ENCODE measurements around the gene CAMSAP1. TPM values are rescaled to one million over a fixed set of nuclear protein-coding genes. Genes with fewer than 3 reads are reported as not detected.

Gene CAMSAP1
- polyA plus RNA-seq, 1 donor from 2014 or later, result 58.5 TPM

- no peak overlapping the region for H3K27ac ChIP-seq (ENCODE audit: low read length)
- peaks cover 53% of the 10 kb centered on the region for H4K20me1 ChIP-seq (ENCODE audit: insufficient read depth)
These were observed 27.7 kb downstream of the CAMSAP1 start for GRCh38 chr9:135879619-135880018.

GRCh38 chr9:135879237-135879601 lies 28.1 kb downstream of the CAMSAP1 start:
- peaks cover 87% of the 10 kb centered on the region for H3K79me2 ChIP-seq (replicated peaks; ENCODE audit: insufficient read depth, low read length)
- H3F3A ChIP-seq (ENCODE audit: insufficient read depth, low read length, poor library complexity, severe bottlenecking), result no peaks in the 10 kb centered on the region
- no peaks in the 10 kb centered on the region for H3K9me3 ChIP-seq (ENCODE audit: low read length)
- no peak overlapping the region for H3K4me3 ChIP-seq (ENCODE audit: low read length)
- no peak overlapping the region for H2AFZ ChIP-seq (ENCODE audit: low read depth, low read length)
- peaks cover 5% of the 10 kb centered on the region for H3K36me3 ChIP-seq (ENCODE audit: insufficient read depth, low read length)
- no peak for TF ChIP-seq RAD21 (conservative IDR thresholded peaks at IDR 0.05)
- no peak for TF ChIP-seq EZH2 (IDR thresholded peaks at IDR 0.05; ENCODE audit: borderline replicate concordance, insufficient read depth, low read length, poor library complexity, severe bottlenecking)
- TF ChIP-seq SMC3 (conservative IDR thresholded peaks at IDR 0.05; ENCODE audit: poor library complexity), result no peak
- no peak for TF ChIP-seq REST (IDR thresholded peaks at IDR 0.05; ENCODE audit: borderline replicate concordance)
- no peak for TF ChIP-seq CTCF (IDR thresholded peaks at IDR 0.05; ENCODE audit: poor library complexity, severe bottlenecking)
- no peak for TF ChIP-seq POLR2AphosphoS5 (IDR thresholded peaks at IDR 0.05)
- TF ChIP-seq EP300 (conservative IDR thresholded peaks at IDR 0.05; ENCODE audit: poor library complexity, severe bottlenecking), result no peak
- TF ChIP-seq MXI1 (conservative IDR thresholded peaks at IDR 0.05; ENCODE audit: poor library complexity, severe bottlenecking), result no peak
- no peak for TF ChIP-seq TAF1 (IDR thresholded peaks at IDR 0.05; ENCODE audit: low read depth)
- no peaks in the 10 kb centered on the region for H3K27me3 ChIP-seq (ENCODE audit: insufficient read depth, low read depth, low read length)
- no peak overlapping the region for H3K27ac ChIP-seq (ENCODE audit: low read length)
- peaks cover 49% of the 10 kb centered on the region for H4K20me1 ChIP-seq (ENCODE audit: insufficient read depth)
- H3K4me2 ChIP-seq (ENCODE audit: low read length), result no peak overlapping the region
- H3K9ac ChIP-seq (ENCODE audit: low read length), result no peak overlapping the region
- H3K9me2 ChIP-seq (ENCODE audit: insufficient read depth, low read length), result no peaks in the 10 kb centered on the region

More at GRCh38 chr9:135879619-135880018, 27.7 kb downstream of the CAMSAP1 start:
- H3K9me2 ChIP-seq (ENCODE audit: insufficient read depth, low read length), result no peaks in the 10 kb centered on the region
- H2AFZ ChIP-seq (ENCODE audit: low read depth, low read length), result no peak overlapping the region
- no peak overlapping the region for H3K4me2 ChIP-seq (ENCODE audit: low read length)
- H3K9me3 ChIP-seq (ENCODE audit: low read length), result no peaks in the 10 kb centered on the region
- no peak overlapping the region for H3K4me3 ChIP-seq (ENCODE audit: low read length)
- no peak overlapping the region for H3K9ac ChIP-seq (ENCODE audit: low read length)
- TF ChIP-seq RAD21 (conservative IDR thresholded peaks at IDR 0.05) (no peak), EZH2 (IDR thresholded peaks at IDR 0.05; ENCODE audit: borderline replicate concordance, insufficient read depth, low read length, poor library complexity, severe bottlenecking) (no peak), POLR2AphosphoS5 (IDR thresholded peaks at IDR 0.05) (no peak), CTCF (IDR thresholded peaks at IDR 0.05; ENCODE audit: poor library complexity, severe bottlenecking) (no peak), TAF1 (IDR thresholded peaks at IDR 0.05; ENCODE audit: low read depth) (no peak), EP300 (conservative IDR thresholded peaks at IDR 0.05; ENCODE audit: poor library complexity, severe bottlenecking) (no peak)
- no peaks in the 10 kb centered on the region for H3F3A ChIP-seq (ENCODE audit: insufficient read depth, low read length, poor library complexity, severe bottlenecking)
- H3K36me3 ChIP-seq (ENCODE audit: insufficient read depth, low read length), result peaks cover 5% of the 10 kb centered on the region
- no peaks in the 10 kb centered on the region for H3K27me3 ChIP-seq (ENCODE audit: insufficient read depth, low read depth, low read length)
- H3K79me2 ChIP-seq (replicated peaks; ENCODE audit: insufficient read depth, low read length), result peaks cover 87% of the 10 kb centered on the region

Measured in neural cell (in vitro differentiated cells).